Measurements from ENCODE around the gene SELENOT.

DNA sequence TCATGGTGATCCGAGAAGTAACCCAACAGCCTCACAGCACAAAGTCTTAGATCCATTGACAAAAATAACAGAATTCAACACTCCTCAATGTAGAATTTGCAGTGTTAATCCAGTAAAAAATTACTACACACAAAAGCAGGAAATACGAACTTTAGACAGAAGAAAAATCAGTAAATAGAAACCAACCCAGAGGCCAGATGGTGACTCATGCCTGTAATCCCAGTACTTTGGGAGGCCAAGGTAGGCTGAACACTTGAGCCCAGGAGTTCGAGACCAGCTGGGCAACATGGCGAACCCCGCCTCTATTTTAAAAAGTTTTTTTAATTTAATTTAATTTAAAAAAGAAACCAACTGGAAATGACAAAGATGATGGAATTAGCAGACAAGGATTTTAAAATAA, 36.1 kb downstream of the SELENOT start:
- TF ChIP-seq, protein P1, sequence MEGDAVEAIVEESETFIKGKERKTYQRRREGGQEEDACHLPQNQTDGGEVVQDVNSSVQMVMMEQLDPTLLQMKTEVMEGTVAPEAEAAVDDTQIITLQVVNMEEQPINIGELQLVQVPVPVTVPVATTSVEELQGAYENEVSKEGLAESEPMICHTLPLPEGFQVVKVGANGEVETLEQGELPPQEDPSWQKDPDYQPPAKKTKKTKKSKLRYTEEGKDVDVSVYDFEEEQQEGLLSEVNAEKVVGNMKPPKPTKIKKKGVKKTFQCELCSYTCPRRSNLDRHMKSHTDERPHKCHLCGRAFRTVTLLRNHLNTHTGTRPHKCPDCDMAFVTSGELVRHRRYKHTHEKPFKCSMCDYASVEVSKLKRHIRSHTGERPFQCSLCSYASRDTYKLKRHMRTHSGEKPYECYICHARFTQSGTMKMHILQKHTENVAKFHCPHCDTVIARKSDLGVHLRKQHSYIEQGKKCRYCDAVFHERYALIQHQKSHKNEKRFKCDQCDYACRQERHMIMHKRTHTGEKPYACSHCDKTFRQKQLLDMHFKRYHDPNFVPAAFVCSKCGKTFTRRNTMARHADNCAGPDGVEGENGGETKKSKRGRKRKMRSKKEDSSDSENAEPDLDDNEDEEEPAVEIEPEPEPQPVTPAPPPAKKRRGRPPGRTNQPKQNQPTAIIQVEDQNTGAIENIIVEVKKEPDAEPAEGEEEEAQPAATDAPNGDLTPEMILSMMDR (IDR thresholded peaks at IDR 0.05), result no peak
- TF ChIP-seq POLR2A (IDR thresholded peaks at IDR 0.05) (no peak), EP300 (IDR thresholded peaks at IDR 0.05) (no peak)
